Stimulated activated CD4-positive, alpha-beta T cell treated with anti-CD3 and anti-CD28 coated beads, Interleukin-4, amount 100 ng/mL, for 24 hours (primary cell): ENCODE data around the gene TRIM61.
A peak's percentile ranks its signal among the peaks of the same experiment; 100 is the strongest.
"Not testable (repeated sequence)": the region's sequence is repeated elsewhere in the genome, so short reads cannot be mapped to it uniquely, and the experiment has no call there.

ENCODE experiments used
- DNase-seq: peaks from one replicate; pipeline ENCODE4 v3.0.0-alpha.2; 2020

TRIM61 gene

DNA sequence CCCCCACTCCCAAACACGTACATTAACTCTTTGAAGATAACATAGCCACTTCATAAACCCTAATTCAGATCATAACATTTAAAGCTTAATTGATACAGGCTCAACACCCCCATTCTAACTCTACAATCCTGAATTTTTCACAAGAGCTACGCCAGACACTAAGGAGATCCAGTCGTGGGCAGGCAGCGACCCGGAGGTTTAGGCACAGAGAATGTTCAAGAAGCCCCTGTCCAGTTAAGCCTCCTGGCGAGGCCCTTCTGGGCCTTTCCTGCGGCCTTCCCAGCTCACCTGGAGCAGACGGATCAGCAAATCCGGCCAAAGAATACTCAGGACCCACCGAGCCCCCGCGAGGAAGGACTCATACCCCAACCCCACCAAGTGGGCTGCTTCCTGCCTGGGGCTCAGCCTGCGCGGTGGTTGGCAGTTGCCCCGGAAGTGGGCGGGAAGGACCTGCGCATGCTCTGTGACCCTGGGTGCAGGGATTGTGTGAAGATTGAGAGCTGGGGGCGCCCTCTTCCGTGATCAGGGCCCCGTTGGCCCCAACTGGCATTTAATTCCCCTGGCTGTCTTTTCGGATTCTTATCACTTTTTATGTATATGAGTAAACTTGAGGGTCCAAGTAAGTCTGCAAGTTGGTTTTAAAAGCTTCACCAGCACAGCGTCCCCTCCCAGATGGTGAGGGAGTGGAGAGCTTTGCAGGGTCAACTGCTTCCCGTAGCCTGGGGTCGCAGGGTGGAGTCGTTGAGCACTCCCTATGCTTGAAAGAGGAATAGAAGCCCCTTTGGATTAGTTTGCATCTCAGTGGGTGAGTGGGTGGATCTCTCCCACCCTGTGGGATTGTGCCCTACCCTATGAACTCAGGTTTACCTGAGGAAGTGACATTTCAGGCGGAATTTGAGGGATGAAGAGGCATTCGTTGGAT lies at the start of gene TRIM61:
Gene TRIM61, minus strand, starts transcription at position 415 of the 922 bp plus-strand sequence. CDS start 7,655 bp downstream, outside the sequence.
- DNase-seq: peak; percentile 30

DNA sequence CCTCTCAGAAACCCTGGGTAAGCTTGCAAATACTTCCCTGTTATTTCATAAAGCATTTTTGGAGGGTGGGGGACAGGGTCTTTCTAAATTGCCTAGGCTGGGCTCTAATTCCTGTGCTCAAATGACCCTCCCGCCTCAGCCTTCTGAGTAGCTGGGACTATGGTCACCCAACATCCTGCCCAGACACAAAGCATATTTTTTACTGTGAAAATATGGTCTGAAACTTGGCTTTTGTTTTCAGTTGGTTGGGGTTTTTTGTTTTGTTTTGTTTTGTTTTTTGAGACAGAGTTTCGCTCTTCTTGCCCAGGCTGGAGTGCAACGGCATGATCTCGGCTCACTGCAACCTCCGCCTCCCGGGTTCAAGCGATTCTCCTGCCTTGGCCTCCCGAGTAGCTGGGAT lies 48.3 kb upstream of the TRIM61 start:
- not testable (repeated sequence) for DNase-seq

- DNase-seq: not testable (repeated sequence)
These were observed 42.5 kb upstream of the TRIM61 start for GRCh38 chr4:165019995-165020394.

GRCh38 chr4:165016971-165017370 lies 39.5 kb upstream of the TRIM61 start:
- no peak for DNase-seq

- no peak for DNase-seq
These were observed 36.2 kb upstream of the TRIM61 start for GRCh38 chr4:165013691-165014090.

GRCh38 chr4:165011403-165011802 lies 33.9 kb upstream of the TRIM61 start:
- no peak for DNase-seq

- DNase-seq: no peak
These were observed 33.5 kb upstream of the TRIM61 start for GRCh38 chr4:165010991-165011390.

GRCh38 chr4:165010487-165010886 lies 33.0 kb upstream of the TRIM61 start:
- DNase-seq: no peak

GRCh38 chr4:165009493-165010227 lies 32.2 kb upstream of the TRIM61 start:
- no peak for DNase-seq

DNA sequence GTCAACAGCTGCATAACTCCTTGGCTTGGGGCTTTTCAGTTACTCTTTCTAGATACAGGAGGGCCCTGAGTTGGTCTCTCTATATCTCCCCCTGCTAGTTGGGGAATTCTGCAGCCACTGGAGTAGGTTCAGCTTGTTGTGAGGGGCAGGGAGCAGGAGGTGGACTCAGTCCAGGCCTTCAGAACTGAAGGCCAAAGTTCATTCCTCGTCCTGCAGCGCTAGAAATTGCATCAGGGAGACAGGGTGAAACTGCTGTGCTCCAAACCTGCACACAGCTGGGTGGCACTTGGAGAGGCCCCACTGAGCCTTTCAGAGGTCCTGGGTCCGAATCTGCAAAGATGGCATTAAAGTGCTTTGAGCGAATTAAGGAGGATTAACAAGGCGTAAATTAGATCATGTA lies 29.4 kb upstream of the TRIM61 start:
- DNase-seq: no peak

- DNase-seq: no peak
These were observed 29.0 kb upstream of the TRIM61 start for GRCh38 chr4:165006456-165006855.

DNA sequence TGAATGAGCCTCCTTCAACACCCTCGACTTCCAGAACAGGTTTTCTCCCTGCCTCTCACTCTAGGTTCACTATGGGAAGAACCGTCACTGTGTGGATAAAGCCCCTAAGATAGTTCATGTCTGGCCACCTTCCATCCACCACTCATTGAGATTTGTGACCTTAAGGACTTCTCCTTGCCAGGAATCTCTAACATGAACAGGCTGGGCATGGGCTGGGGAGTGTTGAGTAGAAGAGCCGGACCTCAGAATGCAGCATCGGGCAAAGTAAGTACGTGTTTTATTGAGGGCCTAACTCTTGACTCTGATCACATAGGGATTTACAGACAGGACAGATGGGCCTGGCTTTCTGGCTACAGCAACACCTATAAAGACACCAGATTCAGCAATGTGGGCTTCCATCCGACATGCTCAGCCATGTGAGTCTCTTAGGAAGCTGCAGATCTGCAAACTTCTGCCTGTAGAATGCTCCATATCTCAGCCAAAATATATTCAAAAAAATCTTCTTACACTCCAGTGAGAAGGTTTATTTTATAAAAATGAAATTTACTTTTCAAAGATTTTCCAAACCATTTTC lies 28.0 kb upstream of the TRIM61 start:
- no peak for DNase-seq

DNA sequence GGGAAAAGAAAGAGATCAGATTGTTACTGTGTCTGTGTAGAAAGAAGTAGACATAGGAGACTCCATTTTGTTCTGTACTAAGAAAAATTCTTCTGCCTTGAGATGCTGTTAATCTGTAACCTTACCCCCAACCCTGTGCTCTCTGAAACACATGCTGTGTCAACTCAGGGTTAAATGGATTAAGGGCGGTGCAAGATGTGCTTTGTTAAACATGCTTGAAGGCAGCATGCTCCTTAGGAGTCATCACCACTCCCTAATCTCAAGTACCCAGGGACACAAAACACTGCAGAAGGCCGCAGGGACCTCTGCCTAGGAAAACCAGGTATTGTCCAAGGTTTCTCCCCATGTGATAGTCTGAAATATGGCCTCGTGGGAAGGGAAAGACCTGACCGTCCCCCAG lies 24.5 kb upstream of the TRIM61 start:
- DNase-seq: not testable (repeated sequence)

DNA sequence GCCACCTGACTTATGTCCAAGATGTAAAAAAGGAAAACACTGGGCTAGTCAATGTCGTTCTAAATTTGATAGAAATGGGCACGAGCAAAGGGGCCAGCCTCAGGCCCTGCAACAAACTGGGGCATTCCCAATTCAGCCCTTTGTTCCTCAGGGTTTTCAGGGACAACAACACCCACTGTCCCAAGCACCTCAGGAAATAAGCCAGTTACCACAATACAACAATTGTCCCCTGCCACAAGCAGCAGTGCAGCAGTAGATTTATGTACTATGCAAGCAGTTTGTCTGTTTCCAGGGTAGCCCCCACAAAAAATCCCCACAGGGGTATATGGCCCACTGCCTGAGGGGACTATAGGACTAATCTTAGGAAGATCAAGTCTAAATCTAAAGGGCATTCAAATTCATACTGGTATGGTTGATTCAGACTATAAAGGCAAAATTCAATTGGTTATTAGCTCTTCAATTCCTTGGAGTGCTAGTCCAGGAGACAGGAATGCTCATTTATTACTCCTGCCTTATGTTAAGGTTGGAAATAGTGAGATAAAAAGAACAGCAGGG lies 21.1 kb upstream of the TRIM61 start:
- DNase-seq: not testable (repeated sequence)

DNA sequence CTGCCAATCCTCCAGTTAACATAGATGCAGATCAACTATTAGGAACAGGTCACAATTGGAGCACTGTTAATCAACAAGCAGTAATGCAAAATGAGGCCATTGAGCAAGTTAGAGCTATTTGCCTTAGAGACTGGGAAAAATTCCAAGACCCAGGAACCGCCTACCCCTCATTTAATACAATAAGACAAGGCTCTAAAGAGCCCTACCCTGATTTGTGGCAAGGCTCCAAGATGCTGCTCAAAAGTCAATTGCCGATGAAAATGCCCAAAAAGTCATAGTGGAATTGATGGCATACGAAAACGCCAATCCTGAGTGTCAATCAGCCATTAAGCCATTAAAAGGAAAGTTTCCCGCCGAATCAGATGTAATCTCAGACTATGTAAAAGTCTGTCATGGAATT lies 20.5 kb upstream of the TRIM61 start:
- no peak for DNase-seq

DNA sequence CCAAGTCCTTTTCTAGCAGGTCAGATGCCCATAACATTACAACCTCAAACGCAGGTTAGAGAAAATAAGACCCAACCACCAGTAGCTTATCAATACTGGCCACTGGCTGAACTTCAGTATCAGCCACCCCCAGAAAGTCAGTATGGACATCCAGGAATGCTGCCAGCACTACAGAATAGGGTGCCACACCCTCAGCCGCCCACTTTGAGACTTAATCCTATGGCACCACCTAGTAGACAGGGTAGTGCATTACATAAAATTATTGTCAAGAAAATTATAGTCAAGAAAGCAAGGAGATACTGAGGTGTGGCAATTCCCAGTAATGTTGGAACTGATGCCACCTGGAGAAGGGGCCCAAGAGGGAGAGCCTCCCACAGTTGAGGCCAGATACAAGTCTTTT lies 19.9 kb upstream of the TRIM61 start:
- no peak for DNase-seq

DNA sequence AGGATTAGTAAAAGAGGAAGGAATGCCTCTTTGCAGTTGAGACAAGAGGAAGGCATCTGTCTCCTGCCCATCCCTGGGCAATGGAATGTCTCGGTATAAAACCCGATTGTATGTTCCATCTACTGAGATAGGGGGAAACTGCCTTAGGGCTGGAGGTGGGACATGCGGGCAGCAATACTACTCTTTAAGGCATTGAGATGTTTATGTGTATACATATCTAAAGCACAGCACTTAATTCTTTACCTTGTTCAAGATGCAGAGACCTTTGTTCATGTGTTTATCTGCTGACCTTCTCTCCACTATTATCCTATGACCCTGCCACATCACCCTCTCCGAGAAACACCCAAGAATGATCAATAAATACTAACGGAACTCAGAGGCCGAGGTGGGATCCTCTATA lies 18.7 kb upstream of the TRIM61 start:
- DNase-seq: not testable (repeated sequence)

GRCh38 chr4:164990786-164991185 lies 13.3 kb upstream of the TRIM61 start:
- not testable (repeated sequence) for DNase-seq

GRCh38 chr4:164989471-164989870 lies 12.0 kb upstream of the TRIM61 start:
- DNase-seq: no peak

GRCh38 chr4:164971929-164972328 lies 5.5 kb downstream of the TRIM61 start:
- not testable (repeated sequence) for DNase-seq

GRCh38 chr4:164959896-164960295 lies 17.6 kb downstream of the TRIM61 start:
- no peak for DNase-seq

- DNase-seq: not testable (repeated sequence)
These were observed 18.0 kb downstream of the TRIM61 start for GRCh38 chr4:164959421-164959820.
